ENCODE results near the gene LRRC8D. TPM values are rescaled to one million over a fixed set of nuclear protein-coding genes. Genes with fewer than 3 reads are reported as not detected.

The LRRC8D gene
- total and polyA plus RNA-seq, 2 experiments from 2014 or later = 30.1 to 30.7 TPM

DNA sequence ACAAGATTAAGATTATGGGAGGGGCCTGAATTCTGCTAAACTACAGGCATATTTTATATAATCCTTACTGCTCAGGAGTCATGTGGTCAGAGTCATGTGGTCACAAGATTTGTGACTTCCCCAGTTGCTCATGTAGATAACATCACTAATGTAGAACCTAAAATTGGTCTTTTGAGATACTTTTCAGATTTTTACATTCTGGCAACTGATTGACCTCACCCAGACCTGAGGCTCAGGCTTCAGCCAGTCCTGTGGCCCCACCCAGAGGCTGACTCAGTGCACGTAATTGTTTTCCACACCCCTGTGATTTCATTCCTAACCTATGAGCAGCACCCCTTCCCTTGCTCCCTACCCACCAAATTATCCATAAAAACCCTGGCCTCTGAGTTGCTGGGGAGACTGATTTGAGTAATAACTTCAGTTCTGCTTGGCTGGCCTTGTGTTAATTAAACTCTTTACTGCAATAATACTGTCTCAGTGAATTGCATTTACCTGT lies 132.3 kb downstream of the LRRC8D start:
- no peaks in the 10 kb centered on the region for H3K27me3 ChIP-seq (replicated peaks; ENCODE audit: insufficient read depth)
- H3K27ac ChIP-seq = peak overlapping the region; percentile 97
- H3F3A ChIP-seq (ENCODE audit: insufficient read depth) = peaks cover 23% of the 10 kb centered on the region
- peaks cover 35% of the 10 kb centered on the region for H3K4me1 ChIP-seq (ENCODE audit: insufficient read depth)
- H3K4me3 ChIP-seq = no peak overlapping the region
- TF ChIP-seq EZH2phosphoT487 (IDR thresholded peaks at IDR 0.05; ENCODE audit: insufficient read depth, low read depth) (no peak), EZH2 (IDR thresholded peaks at IDR 0.05; ENCODE audit: insufficient read depth, poor library complexity, severe bottlenecking) (no peak)
- H3K79me2 ChIP-seq (ENCODE audit: insufficient read depth) = no peaks in the 10 kb centered on the region
- H3K9me3 ChIP-seq (ENCODE audit: low read depth) = no peaks in the 10 kb centered on the region
- 0% methylated on average over 1 of the region's 1 CpG for WGBS, 2 experiments (ENCODE audit: low coverage in 1 of 2, low lambda C conversion rate in 2 of 2, missing lambda C conversion rate in 2 of 2)
- no peaks in the 10 kb centered on the region for H3K9me2 ChIP-seq (ENCODE audit: insufficient read depth)
- DNase-seq = peak; percentile 94
- H2AFZ ChIP-seq = peak overlapping the region; percentile 44; the same call in 1 of the 2 replicates
- peak overlapping the region; percentile 71 for H3K9ac ChIP-seq
- no peaks in the 10 kb centered on the region for H4K20me1 ChIP-seq (ENCODE audit: insufficient read depth)
- H3K4me2 ChIP-seq (ENCODE audit: unreplicated experiment) = peak overlapping the region; percentile 46
- H3K36me3 ChIP-seq (ENCODE audit: low read depth) = no peaks in the 10 kb centered on the region
- in situ Hi-C loops (cut with MboI) = no loop called here

GRCh38 chr1:89953929-89954328 lies 133.1 kb downstream of the LRRC8D start:
- in situ Hi-C loops (cut with MboI) = no loop called here
- WGBS, 2 experiments (ENCODE audit: low coverage in 1 of 2, low lambda C conversion rate in 2 of 2, missing lambda C conversion rate in 2 of 2) = 89 to 95% methylated on average over 1 of the region's 1 CpG

DNA sequence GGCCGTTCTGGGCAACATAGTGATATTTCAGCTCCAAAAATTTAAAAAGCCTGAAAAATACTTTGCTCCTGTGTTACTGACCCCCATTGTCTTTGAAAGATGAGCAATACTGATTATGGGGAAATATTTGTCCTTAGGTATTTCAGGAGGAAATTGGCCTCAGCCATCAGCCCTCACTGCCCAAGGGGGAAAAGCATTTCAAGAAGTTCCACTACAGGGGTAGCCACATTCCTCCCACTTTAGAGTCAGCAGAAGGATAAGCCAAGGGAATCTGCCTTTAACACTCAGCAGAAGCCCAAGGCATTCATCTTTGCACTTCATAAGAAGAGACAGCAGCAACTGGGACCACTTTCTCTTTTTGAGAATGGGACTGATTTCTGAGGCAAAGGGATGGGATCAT lies 133.6 kb downstream of the LRRC8D start:
- H3K79me2 ChIP-seq (ENCODE audit: insufficient read depth) = no peaks in the 10 kb centered on the region
- H3K4me1 ChIP-seq (ENCODE audit: insufficient read depth) = peaks cover 35% of the 10 kb centered on the region
- H4K20me1 ChIP-seq (ENCODE audit: insufficient read depth) = no peaks in the 10 kb centered on the region
- H3K4me2 ChIP-seq (ENCODE audit: unreplicated experiment) = no peak overlapping the region
- TF ChIP-seq EZH2phosphoT487 (IDR thresholded peaks at IDR 0.05; ENCODE audit: insufficient read depth, low read depth) (no peak), EZH2 (IDR thresholded peaks at IDR 0.05; ENCODE audit: insufficient read depth, poor library complexity, severe bottlenecking) (no peak)
- no peaks in the 10 kb centered on the region for H3K36me3 ChIP-seq (ENCODE audit: low read depth)
- H3K27ac ChIP-seq = peak overlapping the region; percentile 97
- no peaks in the 10 kb centered on the region for H3K9me3 ChIP-seq (ENCODE audit: low read depth)
- no peak for DNase-seq
- no peaks in the 10 kb centered on the region for H3K27me3 ChIP-seq (replicated peaks; ENCODE audit: insufficient read depth)
- H2AFZ ChIP-seq = no peak overlapping the region
- 100% methylated on average over 1 of the region's 1 CpG for WGBS, 2 experiments (ENCODE audit: low coverage in 1 of 2, low lambda C conversion rate in 2 of 2, missing lambda C conversion rate in 2 of 2)
- H3K4me3 ChIP-seq = no peak overlapping the region
- H3K9me2 ChIP-seq (ENCODE audit: insufficient read depth) = no peaks in the 10 kb centered on the region
- H3K9ac ChIP-seq = no peak overlapping the region
- in situ Hi-C loops (cut with MboI) = no loop called here
- peaks cover 23% of the 10 kb centered on the region for H3F3A ChIP-seq (ENCODE audit: insufficient read depth)

More at GRCh38 chr1:89953929-89954328, 133.1 kb downstream of the LRRC8D start:
- H3K9ac ChIP-seq = peak overlapping the region; percentile 51
- peak overlapping the region; percentile 41 for H3K4me2 ChIP-seq (ENCODE audit: unreplicated experiment)
- no peak overlapping the region for H3K4me3 ChIP-seq
- H3K27ac ChIP-seq = peak overlapping the region; percentile 97
- TF ChIP-seq EZH2phosphoT487 (IDR thresholded peaks at IDR 0.05; ENCODE audit: insufficient read depth, low read depth) = no peak
- no peak for TF ChIP-seq EZH2 (IDR thresholded peaks at IDR 0.05; ENCODE audit: insufficient read depth, poor library complexity, severe bottlenecking)
- peaks cover 35% of the 10 kb centered on the region for H3K4me1 ChIP-seq (ENCODE audit: insufficient read depth)
- H3K9me3 ChIP-seq (ENCODE audit: low read depth) = no peaks in the 10 kb centered on the region
- no peaks in the 10 kb centered on the region for H4K20me1 ChIP-seq (ENCODE audit: insufficient read depth)
- peaks cover 23% of the 10 kb centered on the region for H3F3A ChIP-seq (ENCODE audit: insufficient read depth)
- no peak overlapping the region for H2AFZ ChIP-seq
- DNase-seq = no peak
- no peaks in the 10 kb centered on the region for H3K9me2 ChIP-seq (ENCODE audit: insufficient read depth)
- H3K36me3 ChIP-seq (ENCODE audit: low read depth) = no peaks in the 10 kb centered on the region
- H3K79me2 ChIP-seq (ENCODE audit: insufficient read depth) = no peaks in the 10 kb centered on the region
- H3K27me3 ChIP-seq (replicated peaks; ENCODE audit: insufficient read depth) = no peaks in the 10 kb centered on the region

- WGBS, 2 experiments (ENCODE audit: low coverage in 1 of 2, low lambda C conversion rate in 2 of 2, missing lambda C conversion rate in 2 of 2) = 96 to 97% methylated on average over 7 of the region's 7 CpGs
- Histone ChIP-seq H3K4me1 (ENCODE audit: insufficient read depth) (peaks cover 35% of the 10 kb centered on the region), H3K27ac (no peak overlapping the region), H3K9me3 (ENCODE audit: low read depth) (no peaks in the 10 kb centered on the region), H3K9ac (no peak overlapping the region), H3K9me2 (ENCODE audit: insufficient read depth) (no peaks in the 10 kb centered on the region), H3K36me3 (ENCODE audit: low read depth) (no peaks in the 10 kb centered on the region), H3F3A (ENCODE audit: insufficient read depth) (peaks cover 23% of the 10 kb centered on the region), H3K27me3 (replicated peaks; ENCODE audit: insufficient read depth) (no peaks in the 10 kb centered on the region), H3K79me2 (ENCODE audit: insufficient read depth) (no peaks in the 10 kb centered on the region), H3K4me3 (no peak overlapping the region), H4K20me1 (ENCODE audit: insufficient read depth) (no peaks in the 10 kb centered on the region), H2AFZ (no peak overlapping the region), H3K4me2 (ENCODE audit: unreplicated experiment) (no peak overlapping the region)
- in situ Hi-C loops (cut with MboI) = no loop called here
- DNase-seq = no peak
- TF ChIP-seq EZH2phosphoT487 (IDR thresholded peaks at IDR 0.05; ENCODE audit: insufficient read depth, low read depth) (no peak), EZH2 (IDR thresholded peaks at IDR 0.05; ENCODE audit: insufficient read depth, poor library complexity, severe bottlenecking) (no peak)
Observed at GRCh38 chr1:89955311-89956205, 134.7 kb downstream of the LRRC8D start.

Data from GM23248 (cell line).